ENCODE data around the gene PRPF19.

The PRPF19 gene

GRCh38 chr11:60921777-60922335 is 15.5 kb upstream of the PRPF19 start:
- H3K27ac ChIP-seq: peak overlapping the region; percentile 70
- no peak for TF ChIP-seq CTCF (conservative IDR thresholded peaks at IDR 0.05; ENCODE audit: low read depth)
- no peak for DNase-seq (ENCODE audit: low spot score)
- CTCF ChIA-PET: interaction anchor here (0.5 to 0.6 kb wide), 3 partner anchors 73 to 336 kb away, joined by 3 to 5 read pairs (median 3); no protein-coding TSS in a partner anchor
- POLR2A ChIA-PET (ENCODE audit: low non-redundant PET): no interaction called here

- H3K27ac ChIP-seq: no peak overlapping the region
- TF ChIP-seq CTCF (conservative IDR thresholded peaks at IDR 0.05; ENCODE audit: low read depth): no peak
- ChIA-PET CTCF (no interaction called here), POLR2A (ENCODE audit: low non-redundant PET) (no interaction called here)
- DNase-seq (ENCODE audit: low spot score): no peak
These were observed 14.9 kb upstream of the PRPF19 start for GRCh38 chr11:60921259-60921658.

GRCh38 chr11:60919956-60920355 is 13.6 kb upstream of the PRPF19 start:
- TF ChIP-seq CTCF (conservative IDR thresholded peaks at IDR 0.05; ENCODE audit: low read depth): no peak
- POLR2A ChIA-PET (ENCODE audit: low non-redundant PET): no interaction called here
- DNase-seq (ENCODE audit: low spot score): no peak
- no peak overlapping the region; the same call in 1 of the 2 replicates for H3K27ac ChIP-seq
- CTCF ChIA-PET: no interaction called here

- ChIA-PET POLR2A (ENCODE audit: low non-redundant PET) (no interaction called here), CTCF (no interaction called here)
- H3K27ac ChIP-seq: no peak overlapping the region; the same call in 1 of the 2 replicates
- no peak for TF ChIP-seq CTCF (conservative IDR thresholded peaks at IDR 0.05; ENCODE audit: low read depth)
- no peak for DNase-seq (ENCODE audit: low spot score)
These were observed 12.9 kb upstream of the PRPF19 start for GRCh38 chr11:60919320-60919719.

GRCh38 chr11:60918939-60919265 is 12.5 kb upstream of the PRPF19 start:
- TF ChIP-seq CTCF (conservative IDR thresholded peaks at IDR 0.05; ENCODE audit: low read depth): no peak
- DNase-seq (ENCODE audit: low spot score): no peak
- 0 out of 2 replicates have a peak overlapping the region, but pooled peaks have one; percentile 30 for H3K27ac ChIP-seq
- CTCF ChIA-PET: interaction anchor here (0.7 kb wide), 1 partner anchor 241 kb away, joined by 4 read pairs; no protein-coding TSS in a partner anchor
- POLR2A ChIA-PET (ENCODE audit: low non-redundant PET): no interaction called here

GRCh38 chr11:60918251-60918938 is 12.0 kb upstream of the PRPF19 start:
- H3K27ac ChIP-seq: 0 out of 2 replicates have a peak overlapping the region, but pooled peaks have one; percentile 30
- POLR2A ChIA-PET (ENCODE audit: low non-redundant PET): no interaction called here
- CTCF ChIA-PET: interaction anchor here (0.7 kb wide), 1 partner anchor 242 kb away, joined by 4 read pairs; no protein-coding TSS in a partner anchor
- TF ChIP-seq CTCF (conservative IDR thresholded peaks at IDR 0.05; ENCODE audit: low read depth): no peak
- no peak for DNase-seq (ENCODE audit: low spot score)

Measured in RWPE1 (cell line).